GM21423 (cell line): Measurements from ENCODE around the gene MAP3K21.
A peak's percentile ranks its signal among the peaks of the same experiment; 100 is the strongest.

Experiments used
- ATAC-seq: cut with Tn5 transposase; IDR thresholded peaks from one replicate; pipeline ENCODE4 v1.9.1; 2021; ENCODE audit warnings: mild to moderate bottlenecking, moderate library complexity; ENCODE audit not compliant: unreplicated experiment

The MAP3K21 gene

DNA sequence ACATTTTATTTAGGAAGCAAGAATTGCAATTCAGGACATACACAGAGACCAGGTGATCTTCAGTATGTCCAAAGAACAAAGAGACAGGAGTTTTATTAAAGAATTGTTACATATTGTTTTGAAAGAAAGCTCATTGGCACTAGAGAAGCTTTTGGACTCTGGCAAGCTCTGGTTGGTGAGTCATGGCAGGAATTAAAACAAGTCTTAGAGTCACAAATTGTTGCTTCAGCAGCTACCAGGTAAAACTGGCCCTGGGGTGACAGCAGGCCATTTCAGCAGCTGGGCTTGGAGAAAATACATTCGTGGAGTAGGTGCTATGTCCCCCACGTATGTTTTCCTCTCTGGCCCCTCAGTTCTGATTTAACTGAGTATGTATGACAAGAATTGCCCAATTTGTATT is 58.8 kb downstream of the MAP3K21 start:
- ATAC-seq = no peak

DNA sequence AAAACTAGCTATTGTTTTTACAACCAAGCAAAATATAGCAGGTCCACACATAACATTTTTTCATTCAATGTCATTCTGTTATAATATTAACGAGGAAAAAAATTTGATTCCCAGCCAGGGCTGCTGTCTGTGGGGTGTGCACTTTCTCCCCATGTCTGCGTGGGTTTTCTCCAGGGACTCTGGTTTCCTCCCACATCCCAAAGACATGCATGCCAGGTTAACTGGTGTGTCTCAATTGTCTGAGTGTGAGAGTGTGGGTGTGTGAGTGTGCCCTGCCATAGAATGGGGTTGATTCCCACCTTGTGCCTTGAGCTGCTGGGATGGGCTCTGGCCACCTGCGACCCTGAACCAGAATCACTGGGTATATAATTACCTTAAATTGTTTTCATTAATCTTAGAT is 60.1 kb downstream of the MAP3K21 start:
- ATAC-seq = no peak

DNA sequence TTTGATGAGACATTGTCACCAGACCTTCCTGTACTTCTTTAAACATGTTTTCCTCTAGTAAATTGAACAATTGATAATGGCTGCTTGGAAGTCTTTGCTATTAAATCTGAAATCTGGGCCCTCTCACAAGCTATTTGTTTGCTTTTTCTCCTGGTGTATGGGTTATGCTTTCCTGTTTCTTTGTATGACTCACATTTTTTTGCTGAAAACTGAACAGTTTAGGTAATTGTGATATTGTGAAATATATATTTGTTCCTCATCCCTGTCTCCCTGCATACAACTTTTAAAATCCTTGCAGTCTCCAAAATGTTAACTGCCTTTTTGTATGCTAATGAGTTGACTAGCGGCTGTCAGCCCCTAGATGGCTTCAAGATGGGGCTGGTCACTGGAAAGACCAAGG is 61.6 kb downstream of the MAP3K21 start:
- no peak for ATAC-seq

DNA sequence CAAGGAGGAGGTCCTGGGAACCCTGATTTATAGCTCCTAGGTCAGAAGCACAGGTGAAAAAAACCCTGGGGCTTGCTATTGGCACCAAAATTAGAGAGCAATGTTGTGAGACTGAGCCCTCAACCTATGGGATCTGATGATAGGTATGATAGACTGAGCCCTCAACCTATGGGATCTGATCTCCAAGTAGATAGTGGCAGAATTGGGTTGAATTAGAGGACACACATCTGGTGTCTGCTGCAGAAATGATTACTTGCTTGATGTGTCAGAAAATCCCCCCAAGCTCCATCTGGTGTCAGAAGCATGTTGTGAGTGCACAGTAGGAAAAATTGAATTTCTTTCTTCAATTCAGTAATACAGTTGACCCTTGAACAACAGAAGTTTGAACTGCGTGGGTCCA is 62.4 kb downstream of the MAP3K21 start:
- no peak for ATAC-seq

DNA sequence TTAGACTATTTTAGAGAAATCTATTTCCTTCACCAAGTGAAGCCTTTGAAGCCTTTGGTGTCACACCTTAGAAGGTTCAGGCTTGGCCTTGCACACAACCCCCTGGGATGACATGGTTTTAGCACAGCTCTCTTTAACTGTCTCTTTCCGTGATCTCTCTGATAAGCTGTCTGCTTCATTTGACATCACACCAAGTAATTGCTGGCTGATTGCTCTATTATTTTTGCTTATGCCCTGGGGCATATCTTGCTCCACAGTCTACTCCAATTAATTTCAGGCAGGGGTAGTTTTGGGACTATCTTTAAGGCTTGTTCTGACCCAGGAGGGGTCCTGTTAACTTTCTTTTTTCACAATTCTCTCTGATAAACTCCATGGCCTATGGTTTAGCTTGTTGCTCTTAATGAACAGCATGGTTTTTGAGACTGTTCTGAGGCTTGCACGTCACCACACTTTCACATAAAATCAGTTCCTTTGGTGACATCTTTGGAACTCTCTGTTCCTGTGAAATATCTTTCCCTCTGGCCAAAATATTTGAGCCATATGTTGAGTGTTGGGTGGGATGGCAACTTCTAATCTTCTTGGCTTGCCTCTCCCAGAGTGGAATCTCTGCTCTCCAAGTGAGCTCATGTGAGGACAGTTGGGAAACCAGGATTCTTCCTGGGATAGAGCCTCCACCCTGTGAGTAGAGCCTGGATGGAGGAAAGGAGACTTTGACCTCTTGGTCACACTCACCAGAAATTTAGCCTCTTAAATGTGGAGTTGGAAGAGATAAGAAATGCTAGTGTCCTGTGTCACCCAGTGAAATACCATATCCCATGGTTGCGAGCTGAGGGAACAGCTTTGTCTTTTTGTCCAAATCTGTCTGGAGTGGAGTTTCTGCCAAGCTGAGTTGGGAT is 63.6 kb downstream of the MAP3K21 start:
- ATAC-seq = no peak

DNA sequence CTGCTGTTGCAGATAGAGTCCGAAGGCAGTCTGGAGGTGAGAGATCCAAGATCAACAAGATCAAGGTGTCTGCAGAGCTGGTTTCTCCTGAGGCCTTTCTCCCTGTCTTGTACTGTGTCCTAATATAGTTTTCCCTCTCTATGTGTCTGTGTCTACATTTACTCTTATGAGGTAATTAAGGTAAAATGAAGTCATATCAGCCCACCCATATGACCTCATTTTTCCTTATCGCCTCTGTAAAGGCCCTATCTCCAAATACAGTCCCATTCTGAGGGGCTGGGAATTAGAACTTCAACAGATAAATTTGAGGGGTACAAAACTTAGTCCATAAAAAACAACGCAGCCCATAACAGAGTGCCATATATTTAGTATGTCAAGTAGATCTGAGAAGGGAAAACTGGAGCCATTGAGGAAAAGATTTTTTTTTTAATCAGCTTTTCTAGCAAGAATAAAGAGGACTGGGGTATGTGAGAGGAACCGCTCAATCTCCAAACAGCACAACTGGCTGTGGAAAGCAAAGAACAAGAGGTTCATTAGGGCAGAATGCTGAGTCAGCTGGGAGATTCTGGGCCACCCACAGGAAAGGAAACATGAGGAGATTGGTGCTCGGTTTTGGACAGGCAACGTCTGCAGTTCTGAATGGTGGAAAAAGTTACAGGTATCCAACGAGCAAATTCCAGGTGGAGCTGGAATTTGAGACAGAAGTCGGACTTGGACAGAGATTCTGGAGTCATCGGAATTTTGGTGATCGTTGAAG is 65.7 kb downstream of the MAP3K21 start:
- no peak for ATAC-seq

DNA sequence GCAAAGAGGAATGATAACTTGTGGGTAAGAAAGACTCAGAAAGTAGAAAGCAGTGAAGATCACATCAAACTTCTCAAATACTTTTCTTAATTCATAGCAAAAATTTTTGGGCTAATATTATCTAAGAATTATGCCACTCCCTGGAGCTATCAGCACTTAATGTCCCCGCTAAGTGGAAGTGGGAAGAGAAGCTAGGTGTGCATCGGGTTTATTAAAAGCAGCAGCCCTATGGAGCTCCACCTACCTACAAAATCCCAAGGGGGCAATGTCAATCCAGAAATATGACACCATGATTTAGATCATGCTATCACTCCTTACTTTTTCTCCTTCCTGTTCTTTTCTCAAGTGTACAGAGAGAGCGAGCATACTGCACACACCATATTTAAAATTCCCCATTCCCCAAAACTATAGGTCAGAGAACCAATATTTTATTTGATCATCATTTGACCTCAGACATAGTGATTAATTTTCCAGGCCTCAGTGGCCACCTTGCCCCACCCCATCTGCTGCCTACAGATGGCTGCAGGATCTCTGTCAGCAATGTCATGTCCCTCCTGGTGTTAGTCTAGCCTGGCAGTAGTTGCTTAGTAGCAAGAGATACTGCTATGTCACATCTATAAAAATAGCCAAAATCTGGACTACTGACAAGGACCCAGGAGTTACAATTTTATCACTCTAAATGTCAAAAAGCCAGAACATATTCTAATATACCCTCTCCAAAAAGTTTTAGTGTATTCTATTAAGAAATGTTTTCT is 66.6 kb downstream of the MAP3K21 start:
- ATAC-seq = no peak

DNA sequence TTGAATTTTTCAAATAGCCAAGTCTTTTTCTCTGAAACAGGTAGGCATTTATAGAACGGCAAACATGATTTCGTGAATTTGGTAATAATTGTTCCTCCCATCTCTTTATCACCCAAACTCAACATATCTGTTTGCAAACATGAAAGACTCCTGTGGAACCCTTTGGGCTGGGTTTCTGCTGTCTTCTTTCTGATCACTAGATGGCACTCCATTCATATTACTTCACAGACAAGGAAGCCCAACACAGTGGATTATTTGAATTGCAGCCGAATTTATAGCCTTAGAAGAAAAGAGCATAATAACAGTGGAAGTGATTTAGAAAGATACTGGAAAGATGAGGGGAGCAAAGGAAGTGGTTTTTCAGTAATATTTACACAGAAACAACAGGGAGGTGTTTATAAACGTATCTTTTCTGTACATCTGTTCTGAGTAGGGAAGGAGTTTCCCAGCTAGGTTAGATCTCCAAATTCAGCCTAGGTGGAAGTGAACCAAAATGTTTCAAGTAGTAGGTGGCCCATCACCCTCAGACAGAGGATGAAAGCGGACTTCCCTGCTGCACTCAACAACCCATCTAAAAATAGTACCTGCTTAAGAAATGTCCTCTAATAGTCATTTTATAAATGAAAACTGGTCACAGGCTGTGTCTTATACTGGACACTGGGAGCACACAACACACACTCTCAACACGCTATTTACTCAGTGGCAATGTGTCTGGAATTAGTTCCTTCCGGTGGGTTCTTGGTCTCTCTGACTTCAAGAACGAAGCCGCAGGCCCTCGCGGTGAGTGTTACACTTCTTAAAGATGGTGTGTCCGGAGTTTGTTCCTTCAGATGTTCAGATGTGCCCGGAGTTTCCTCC is 67.6 kb downstream of the MAP3K21 start:
- peak; percentile 68 for ATAC-seq

DNA sequence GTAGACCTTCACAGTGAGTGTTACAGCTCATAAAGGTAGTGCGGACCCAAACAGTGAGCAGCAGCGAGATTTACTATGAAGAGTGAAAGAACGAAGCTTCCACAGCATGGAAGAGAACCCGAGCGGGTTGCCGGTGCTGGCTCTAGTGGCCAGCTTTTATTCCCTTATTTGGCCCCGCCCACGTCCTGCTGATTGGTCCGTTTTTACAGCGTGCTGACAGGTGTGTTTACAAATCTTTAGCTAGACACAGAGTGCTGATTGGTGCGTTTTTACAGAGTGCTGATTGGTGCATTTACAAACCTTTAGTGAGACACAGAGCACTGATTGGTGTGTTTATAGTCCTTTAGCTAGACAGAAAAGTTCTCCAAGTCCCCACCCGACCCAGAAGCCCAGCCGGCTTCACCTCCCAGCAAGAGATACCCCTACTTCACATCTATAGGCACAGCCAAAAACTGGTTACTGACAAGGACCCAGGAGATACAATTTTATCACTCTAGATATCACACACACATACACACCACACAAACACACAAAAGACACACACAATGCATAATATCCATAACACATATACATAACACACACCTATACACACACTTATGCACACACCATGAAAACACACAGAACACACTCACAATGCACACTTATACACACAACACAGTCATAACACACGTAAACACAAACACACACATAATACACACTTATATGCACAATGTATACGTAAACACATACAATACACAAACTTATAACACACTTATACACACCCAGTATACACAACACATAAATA is 68.5 kb downstream of the MAP3K21 start:
- ATAC-seq = no peak

DNA sequence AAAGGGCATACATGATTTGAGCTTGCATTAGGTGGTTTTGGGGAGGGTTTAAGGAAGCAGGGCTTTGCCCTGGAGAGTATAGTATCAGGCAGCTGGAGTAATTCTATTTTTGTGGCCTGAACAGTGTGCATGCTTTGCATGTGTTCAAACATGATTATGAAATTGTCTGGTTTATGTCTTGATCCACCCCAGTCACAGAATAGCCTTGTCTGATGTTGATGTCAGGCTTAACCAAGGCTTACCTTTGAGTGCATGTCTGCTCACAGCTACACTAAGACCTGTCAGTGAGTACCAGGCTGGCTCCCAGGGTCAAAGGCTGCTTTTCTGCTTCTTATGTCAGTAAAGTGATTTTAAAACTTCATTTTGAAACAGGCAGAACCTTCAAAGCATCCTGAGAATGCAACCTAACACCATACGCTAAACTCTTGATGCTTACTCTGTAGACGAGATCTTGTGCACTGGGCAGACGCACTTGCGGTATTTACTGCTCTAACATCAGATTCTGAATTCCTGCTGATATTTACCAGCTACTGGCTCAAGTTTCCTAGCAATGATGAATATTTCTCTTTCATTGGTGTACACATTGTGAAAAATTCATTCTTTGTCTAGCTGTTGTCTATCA is 78.9 kb downstream of the MAP3K21 start:
- ATAC-seq = no peak

DNA sequence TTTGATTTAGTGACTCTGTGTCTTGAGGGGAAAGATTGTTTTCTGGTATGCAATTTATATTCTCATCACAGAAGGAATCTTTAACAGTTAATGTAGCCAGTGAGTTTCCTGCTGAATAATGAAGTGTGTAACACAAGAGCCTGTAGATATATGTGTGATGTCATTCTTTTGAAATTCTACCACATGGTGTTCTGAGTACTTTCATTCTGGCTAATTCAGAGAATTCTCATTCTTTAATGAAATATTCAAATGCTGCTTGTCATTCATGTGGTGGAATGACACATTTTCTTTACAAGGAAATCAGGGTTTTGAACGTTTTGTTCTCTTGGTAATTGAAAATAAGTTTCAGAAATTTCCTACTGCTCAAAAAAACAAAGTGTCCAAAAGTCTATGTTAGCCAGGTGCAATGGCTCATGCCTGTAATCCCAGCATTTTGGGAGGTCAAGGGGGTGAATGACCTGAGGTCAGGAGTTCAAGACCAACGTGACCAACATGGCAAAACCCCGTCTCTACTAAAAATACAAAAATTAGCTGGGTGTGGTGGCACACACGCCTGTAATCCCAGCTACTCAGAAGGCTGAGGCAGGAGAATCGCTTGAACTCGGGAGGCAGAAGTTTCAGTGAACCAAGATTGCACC is 79.6 kb downstream of the MAP3K21 start:
- no peak for ATAC-seq

DNA sequence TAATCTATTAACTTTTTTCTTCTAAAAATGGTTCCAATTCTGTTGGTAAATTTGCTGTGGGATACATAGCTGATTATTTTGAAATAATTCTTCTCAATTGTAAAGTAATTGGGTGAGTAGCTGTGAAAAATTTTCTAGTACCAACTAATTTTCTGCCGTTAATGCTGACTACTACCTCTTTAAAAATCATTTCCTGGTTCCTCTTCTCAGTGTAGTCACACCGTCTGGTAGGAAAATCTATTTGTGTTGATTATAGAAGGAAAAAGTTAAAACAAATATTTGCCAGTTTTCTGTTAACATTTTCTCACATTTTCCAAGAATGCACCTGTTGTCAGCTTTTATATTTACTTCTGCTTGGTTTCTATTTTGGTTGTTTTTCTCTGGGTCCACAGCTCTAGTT is 82.0 kb downstream of the MAP3K21 start:
- ATAC-seq = no peak

DNA sequence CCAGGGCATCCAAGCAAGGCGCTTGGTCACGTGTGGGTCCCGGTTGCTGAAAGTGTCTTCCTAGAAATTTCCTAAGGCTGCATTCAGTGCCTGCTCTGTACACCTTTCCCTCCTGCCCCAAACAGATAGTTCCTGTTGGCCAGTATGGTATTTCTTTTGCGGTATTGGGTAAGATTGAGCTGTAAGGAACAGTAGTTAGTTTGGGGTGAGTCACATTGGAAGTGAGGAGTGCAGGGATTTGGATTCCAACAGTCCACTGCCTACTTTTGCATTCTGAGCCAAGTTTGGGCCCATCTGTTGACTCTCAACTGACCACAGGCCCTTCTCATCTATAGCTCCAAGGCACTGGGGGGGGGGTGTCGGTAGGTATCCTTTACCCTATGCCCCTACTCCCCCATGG is 83.4 kb downstream of the MAP3K21 start:
- ATAC-seq = no peak

DNA sequence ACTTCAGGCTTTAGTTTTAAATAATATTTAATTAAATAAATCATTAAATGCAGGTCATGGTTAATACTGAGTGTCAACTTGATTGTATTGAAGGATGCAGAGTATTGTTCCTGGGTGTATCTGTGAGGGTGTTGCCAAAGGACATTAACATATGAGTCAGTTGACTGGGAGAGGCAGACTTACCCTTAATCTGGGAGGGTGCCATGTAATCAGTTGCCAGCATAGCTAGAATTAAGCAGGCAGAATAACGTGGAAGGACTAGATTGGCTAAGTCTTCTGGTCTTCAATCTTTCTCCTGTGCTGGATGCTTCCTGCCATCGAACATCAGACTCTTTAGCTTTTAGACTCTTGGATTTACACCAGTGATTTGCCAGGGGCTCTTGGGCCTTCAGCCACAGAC is 85.3 kb downstream of the MAP3K21 start:
- no peak for ATAC-seq

DNA sequence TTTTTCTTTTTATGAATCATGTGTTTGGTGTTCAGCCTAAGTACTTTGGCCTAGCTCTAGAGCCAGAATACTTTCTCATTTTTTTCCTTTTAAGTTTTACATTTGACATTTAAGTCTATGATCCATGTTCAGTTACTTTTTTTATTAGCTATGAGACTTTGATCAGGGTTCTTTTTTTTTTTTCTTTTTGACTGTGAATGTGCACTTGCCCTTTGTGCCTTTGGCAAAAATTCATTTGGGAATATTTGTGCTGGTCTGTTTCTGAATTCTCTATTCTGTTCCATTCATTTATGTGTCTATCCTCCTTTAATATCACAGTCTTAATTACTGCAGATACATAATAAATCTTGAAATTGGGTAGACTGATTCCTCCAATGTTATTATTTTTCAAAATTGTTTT is 93.8 kb downstream of the MAP3K21 start:
- ATAC-seq = no peak

DNA sequence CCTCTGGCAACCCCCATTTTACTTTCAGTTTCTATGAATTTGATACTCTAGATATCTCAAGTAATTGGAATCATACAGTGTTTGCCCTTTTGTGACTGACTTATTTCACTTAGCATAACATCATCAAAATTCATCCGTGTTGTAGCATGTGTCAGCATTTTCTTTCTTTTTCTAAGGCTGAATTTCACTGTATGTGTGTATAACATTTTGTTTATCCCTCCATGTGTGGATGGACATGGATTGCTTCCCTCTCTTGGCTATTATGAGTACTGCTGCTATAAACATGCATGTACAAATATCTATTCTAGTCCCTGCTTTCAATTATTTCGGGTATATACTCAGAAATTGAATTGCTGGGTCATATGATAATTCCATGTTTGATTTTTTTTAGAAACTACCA is 97.3 kb downstream of the MAP3K21 start:
- no peak for ATAC-seq

DNA sequence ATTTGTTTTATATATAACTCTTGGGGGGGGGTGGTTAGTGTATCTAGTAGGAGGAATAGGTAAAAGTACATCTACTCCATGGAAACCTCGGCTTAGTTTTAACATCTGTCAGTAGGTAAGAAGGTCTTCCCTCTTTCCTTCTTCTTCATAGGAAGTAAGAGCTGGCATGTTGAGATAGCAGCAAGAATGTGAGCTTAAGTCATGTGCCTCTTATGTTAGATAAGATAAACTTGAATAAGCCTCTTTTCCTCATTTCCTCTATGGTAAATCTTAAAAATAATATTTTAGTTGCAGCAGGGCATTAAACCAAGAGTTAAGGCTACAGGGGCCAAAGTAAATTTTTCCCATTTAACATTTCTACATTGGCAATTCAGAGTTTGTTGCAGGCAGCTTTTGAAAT is 100.4 kb downstream of the MAP3K21 start:
- ATAC-seq = no peak

DNA sequence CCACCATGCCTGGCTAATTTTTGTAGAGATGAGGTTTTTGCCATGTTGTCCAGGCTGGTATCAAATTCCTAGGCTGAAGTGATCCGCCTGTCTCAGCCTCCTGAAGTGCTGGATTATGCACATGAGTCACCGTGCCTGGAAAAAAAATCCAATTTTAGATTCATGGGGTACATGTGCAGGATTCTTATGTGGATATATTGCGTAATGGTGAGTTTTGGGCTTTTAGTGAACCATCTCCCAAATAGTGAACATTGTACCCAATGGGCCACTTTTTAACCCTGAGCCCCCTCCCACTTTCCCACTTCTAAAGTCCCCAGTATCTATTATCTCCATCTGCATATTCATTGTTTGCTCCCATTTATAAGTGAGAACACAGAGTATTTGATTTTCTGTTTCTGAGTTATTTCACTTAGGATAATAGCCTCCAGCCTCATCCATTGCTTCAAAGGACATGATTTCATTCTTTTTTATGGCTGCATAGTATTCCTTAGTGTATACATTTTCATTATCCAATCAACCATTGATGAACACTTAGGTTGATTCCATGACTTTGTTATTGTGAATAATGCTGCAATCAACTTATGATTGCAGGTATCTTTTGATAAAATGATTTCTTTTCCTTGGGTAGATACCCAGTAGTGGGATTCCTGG is 104.4 kb downstream of the MAP3K21 start:
- no peak for ATAC-seq
